H1 (cell line): Measurements from ENCODE around the gene SCGB2B2. TPM values are rescaled to one million over a fixed set of nuclear protein-coding genes. Genes with fewer than 3 reads are reported as not detected.

Experiments
- CBX8 ChIP-seq: fragments of 300-800, 300-1000 bp; sonication (generic); IDR thresholded peaks from 2 replicates; pipeline ENCODE4 v1.7.1; 2016; ENCODE audit warnings: low read depth, low read length, borderline replicate concordance
- HDAC2 ChIP-seq, 2 experiments: fragments of 300-600 bp in 1 of 2; sonication (generic) in 1 of 2; IDR thresholded peaks; 2 replicates each; pipeline ENCODE4 v1.6.1; 2011 to 2012; ENCODE audit warnings: low read depth in 2 of 2, low read length in 2 of 2, mild to moderate bottlenecking in 2 of 2, moderate library complexity in 2 of 2, borderline replicate concordance in 1 of 2, inconsistent platforms in 1 of 2
- JUN ChIP-seq: IDR thresholded peaks from 2 replicates; pipeline ENCODE4 v1.6.1; 2011; ENCODE audit warnings: low read depth, mild to moderate bottlenecking, improper control_type of control experiment, low read length
- SIN3A ChIP-seq, 2 experiments: IDR thresholded peaks in 1 of 2; conservative IDR thresholded peaks in 1 of 2; 2 replicates each; pipeline ENCODE4 v1.6.1; 2011 to 2012; ENCODE audit warnings: low read length in 2 of 2, improper control_type of control experiment in 1 of 2, low read depth in 1 of 2, mild to moderate bottlenecking in 1 of 2
- YY1 ChIP-seq: IDR thresholded peaks from 2 replicates; pipeline ENCODE4 v1.6.1; 2011; ENCODE audit warnings: low read depth, mild to moderate bottlenecking, low read length
- polyA plus RNA-seq, 7 experiments: library from polyadenylated mRNA; depleted of rRNA in 3 of 7; stranded (reverse) in 5 of 7; unstranded in 2 of 7; fragments of >200 nt in 5 of 7; fragments of 200-250 nt in 2 of 7; gene quantifications; 1 replicate in 5 of 7; 2 replicates in 1 of 7; 4 replicates in 1 of 7; pipeline versions ENCODE4 v1.2.1 to v1.2.3, GENCODE V29; 2011 to 2013; ENCODE audit warnings: missing spikeins in 2 of 7, mixed read lengths in 2 of 7
- total RNA-seq: library from RNA; stranded (reverse); fragmentation: NEBNext Ultra II Directional; extraction: Animal tissue kit (Norgen Biotek cat#: 25700); gene quantifications from 2 replicates; pipeline ENCODE4 v1.2.1, GENCODE V29; 2021

The SCGB2B2 gene
- total and polyA plus RNA-seq, 2 of the 8 experiments (the other 6 are each of a cell fraction or from before 2014, with no cell fraction given): 0.09 TPM; not detected in 1

GRCh38 chr19:34715357-34715756 lies 38.4 kb upstream of the SCGB2B2 start (continued):
- TF ChIP-seq YY1 (no peak), HDAC2 (IDR thresholded peaks at IDR 0.05; ENCODE audit: borderline replicate concordance in 1 of 2, low read depth in 2 of 2, low read length in 2 of 2) (no peak), SIN3A (conservative IDR thresholded peaks at IDR 0.05 in 1 of 2, IDR thresholded peaks at IDR 0.05 in 1 of 2; ENCODE audit: low read depth in 1 of 2, low read length in 2 of 2) (no peak), CBX8 (no peak), JUN (no peak)
